Effector memory CD4-positive, alpha-beta T cell (primary cell): Measurements from ENCODE around the gene CD99.
"Not testable (repeated sequence)": the region's sequence is repeated elsewhere in the genome, so short reads cannot be mapped to it uniquely, and the experiment has no call there.

Source experiments
- DNase-seq, 3 donors: peaks; one replicate each; pipeline ENCODE4 v3.0.0-alpha.2; 2020
- H3K27ac ChIP-seq: 2 replicates; pipeline ENCODE4 v1.7.0; 2013; ENCODE audit warnings: mild to moderate bottlenecking, low read length, moderate library complexity; ENCODE audit not compliant: insufficient read depth, poor library complexity, severe bottlenecking
- H3K27me3 ChIP-seq: replicated peaks from 2 replicates; pipeline ENCODE4 v1.7.0; 2013; ENCODE audit warnings: mild to moderate bottlenecking, low read length; ENCODE audit not compliant: insufficient read depth, control insufficient read depth, poor library complexity, severe bottlenecking
- H3K36me3 ChIP-seq: 2 replicates; pipeline ENCODE4 v1.7.0; 2013; ENCODE audit warnings: mild to moderate bottlenecking, low read length, moderate library complexity; ENCODE audit not compliant: control insufficient read depth, insufficient read depth
- H3K4me1 ChIP-seq: 2 replicates; pipeline ENCODE4 v1.7.0; 2013; ENCODE audit warnings: low read length, mild to moderate bottlenecking; ENCODE audit not compliant: control insufficient read depth, insufficient read depth, poor library complexity, severe bottlenecking
- H3K4me3 ChIP-seq: 2 replicates; pipeline ENCODE4 v1.7.0; 2013; ENCODE audit warnings: low read length, low read depth, mild to moderate bottlenecking; ENCODE audit not compliant: insufficient read depth, poor library complexity, severe bottlenecking
- H3K9me3 ChIP-seq: 2 replicates; pipeline ENCODE4 v1.7.0; 2013; ENCODE audit warnings: mild to moderate bottlenecking, low read length, moderate library complexity; ENCODE audit not compliant: control insufficient read depth

CD99 gene

GRCh38 chrX:2675657-2676200 lies 15.4 kb upstream of the CD99 start:
- H3K27ac ChIP-seq, H3K9me3 ChIP-seq, H3K27me3 ChIP-seq, H3K4me1 ChIP-seq, H3K4me3 ChIP-seq, H3K36me3 ChIP-seq, DNase-seq: not testable (repeated sequence)

GRCh38 chrX:2676794-2677675 lies 14.1 kb upstream of the CD99 start:
- Histone ChIP-seq H3K4me3 (no peak overlapping the region), H3K27ac (no peak overlapping the region)

GRCh38 chrX:2677764-2678163 lies 13.3 kb upstream of the CD99 start:
- Histone ChIP-seq H3K36me3 (no peaks in the 10 kb centered on the region), H3K4me1 (no peaks in the 10 kb centered on the region), H3K27me3 (no peaks in the 10 kb centered on the region), H3K9me3 (no peaks in the 10 kb centered on the region), H3K4me3 (no peak overlapping the region), H3K27ac (no peak overlapping the region)
- no peak for DNase-seq

More at GRCh38 chrX:2676794-2677675, 14.1 kb upstream of the CD99 start:
- Histone ChIP-seq H3K4me1 (no peaks in the 10 kb centered on the region), H3K27me3 (no peaks in the 10 kb centered on the region), H3K9me3 (no peaks in the 10 kb centered on the region), H3K36me3 (no peaks in the 10 kb centered on the region)
- DNase-seq, result no peak

GRCh38 chrX:2678583-2678982 lies 12.5 kb upstream of the CD99 start:
- H3K27me3 ChIP-seq, result no peaks in the 10 kb centered on the region
- H3K27ac ChIP-seq, result no peak overlapping the region
- no peak for DNase-seq
- no peaks in the 10 kb centered on the region for H3K9me3 ChIP-seq
- no peaks in the 10 kb centered on the region for H3K36me3 ChIP-seq
- no peaks in the 10 kb centered on the region for H3K4me1 ChIP-seq
- no peak overlapping the region for H3K4me3 ChIP-seq

GRCh38 chrX:2679534-2680485 lies 11.3 kb upstream of the CD99 start:
- H3K27ac ChIP-seq, result no peak overlapping the region
- H3K4me3 ChIP-seq, result no peak overlapping the region
- H3K4me1 ChIP-seq, result no peaks in the 10 kb centered on the region
- no peak for DNase-seq
- H3K36me3 ChIP-seq, result no peaks in the 10 kb centered on the region
- no peaks in the 10 kb centered on the region for H3K9me3 ChIP-seq
- H3K27me3 ChIP-seq, result no peaks in the 10 kb centered on the region

- no peaks in the 10 kb centered on the region for H3K36me3 ChIP-seq
- no peak overlapping the region for H3K4me3 ChIP-seq
- no peak for DNase-seq
- H3K4me1 ChIP-seq, result no peaks in the 10 kb centered on the region
- no peaks in the 10 kb centered on the region for H3K9me3 ChIP-seq
- H3K27ac ChIP-seq, result no peak overlapping the region
- H3K27me3 ChIP-seq, result no peaks in the 10 kb centered on the region
Measured at GRCh38 chrX:2680486-2681348, 10.4 kb upstream of the CD99 start.

GRCh38 chrX:2682565-2683177 lies 8.4 kb upstream of the CD99 start:
- Histone ChIP-seq H3K9me3 (no peaks in the 10 kb centered on the region), H3K4me1 (no peaks in the 10 kb centered on the region), H3K36me3 (no peaks in the 10 kb centered on the region), H3K4me3 (no peak overlapping the region), H3K27me3 (no peaks in the 10 kb centered on the region), H3K27ac (no peak overlapping the region)
- DNase-seq, result no peak

GRCh38 chrX:2684256-2684655 lies 6.8 kb upstream of the CD99 start:
- Histone ChIP-seq H3K27ac (no peak overlapping the region), H3K4me1 (no peaks in the 10 kb centered on the region), H3K36me3 (no peaks in the 10 kb centered on the region), H3K4me3 (no peak overlapping the region), H3K27me3 (no peaks in the 10 kb centered on the region), H3K9me3 (no peaks in the 10 kb centered on the region)
- no peak for DNase-seq

GRCh38 chrX:2685886-2686285 lies 5.2 kb upstream of the CD99 start:
- Histone ChIP-seq H3K4me1 (peaks cover 8% of the 10 kb centered on the region), H3K27me3 (no peaks in the 10 kb centered on the region), H3K4me3 (no peak overlapping the region), H3K36me3 (no peaks in the 10 kb centered on the region), H3K27ac (no peak overlapping the region), H3K9me3 (no peaks in the 10 kb centered on the region)
- DNase-seq, result no peak
